Measurements from ENCODE around the gene RHD.
"Not testable (repeated sequence)": the region's sequence is repeated elsewhere in the genome, so short reads cannot be mapped to it uniquely, and the experiment has no call there.

RHD gene

DNA sequence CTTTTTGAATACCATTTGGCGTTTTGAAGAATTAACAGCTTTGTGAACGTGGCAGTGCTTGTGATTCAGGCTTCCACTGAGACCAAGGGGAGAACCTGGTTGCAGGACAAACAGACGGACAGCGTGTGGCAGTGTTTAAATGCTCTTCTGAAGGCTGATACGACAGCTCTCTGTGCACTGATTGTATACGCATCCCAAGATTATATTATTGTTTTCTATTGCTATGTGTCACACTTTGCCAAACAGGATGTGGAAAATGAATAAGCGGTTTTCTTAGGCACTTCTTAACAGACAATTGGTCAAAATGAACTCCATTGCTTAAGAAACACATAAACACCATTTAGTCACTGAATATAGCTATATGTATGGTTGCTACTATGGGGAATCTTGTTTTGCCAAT, 12.5 kb upstream of the RHD start:
- not testable (repeated sequence) for DNase-seq

DNA sequence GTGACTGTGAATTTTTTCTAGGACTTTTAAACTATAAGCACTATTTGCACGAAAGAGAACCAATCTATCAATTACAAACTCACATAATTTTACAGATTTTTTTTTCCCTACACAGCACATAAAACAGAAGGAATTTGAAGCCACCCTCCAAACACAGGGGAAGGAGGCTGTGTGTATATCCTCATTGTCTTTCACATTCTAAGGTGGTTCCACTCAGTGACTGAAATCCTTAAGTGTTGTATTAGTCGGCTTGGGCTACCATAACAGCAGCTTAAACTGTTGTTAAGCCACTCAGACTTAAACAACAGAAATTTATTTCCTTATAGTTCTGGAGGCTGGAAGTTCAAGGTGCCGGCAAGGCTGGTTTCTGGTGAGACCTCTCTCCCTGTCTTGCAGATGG, 12.0 kb upstream of the RHD start:
- DNase-seq = not testable (repeated sequence)

DNA sequence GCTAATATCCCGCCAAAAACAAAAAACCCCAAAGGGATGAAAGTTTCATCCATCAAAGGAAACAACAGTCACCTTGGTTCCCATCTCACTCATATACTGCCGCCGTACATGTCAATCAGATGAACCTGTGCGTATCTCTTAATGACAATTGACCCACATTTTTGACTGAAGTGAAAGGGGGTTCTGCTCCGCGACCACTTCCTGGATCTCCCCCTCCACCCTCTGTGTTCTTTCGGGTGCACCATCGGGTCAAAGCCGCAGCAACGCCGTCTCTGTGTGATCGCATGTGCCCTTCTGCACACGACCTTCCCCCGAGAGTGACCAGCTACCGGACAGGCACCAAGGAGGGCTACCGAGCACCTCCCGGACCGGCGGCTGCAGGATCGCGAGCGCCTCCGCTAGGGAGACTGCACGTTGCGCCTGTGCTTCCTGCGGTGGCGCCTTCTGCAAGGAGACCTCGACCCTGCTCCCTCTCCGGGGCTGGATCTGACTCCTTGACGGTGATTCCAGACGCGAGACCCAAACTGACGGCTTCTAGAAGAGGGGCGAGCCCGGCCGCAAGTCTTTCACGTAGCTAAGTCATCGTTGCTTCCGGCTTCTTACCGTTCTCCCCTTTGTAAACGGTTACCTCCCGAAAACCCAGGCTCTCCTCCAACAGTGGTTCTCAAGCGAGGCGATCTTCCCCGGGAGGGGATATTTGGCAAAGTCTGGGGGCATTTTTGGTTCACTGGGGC, 5.6 kb upstream of the RHD start:
- not testable (repeated sequence) for DNase-seq

DNA sequence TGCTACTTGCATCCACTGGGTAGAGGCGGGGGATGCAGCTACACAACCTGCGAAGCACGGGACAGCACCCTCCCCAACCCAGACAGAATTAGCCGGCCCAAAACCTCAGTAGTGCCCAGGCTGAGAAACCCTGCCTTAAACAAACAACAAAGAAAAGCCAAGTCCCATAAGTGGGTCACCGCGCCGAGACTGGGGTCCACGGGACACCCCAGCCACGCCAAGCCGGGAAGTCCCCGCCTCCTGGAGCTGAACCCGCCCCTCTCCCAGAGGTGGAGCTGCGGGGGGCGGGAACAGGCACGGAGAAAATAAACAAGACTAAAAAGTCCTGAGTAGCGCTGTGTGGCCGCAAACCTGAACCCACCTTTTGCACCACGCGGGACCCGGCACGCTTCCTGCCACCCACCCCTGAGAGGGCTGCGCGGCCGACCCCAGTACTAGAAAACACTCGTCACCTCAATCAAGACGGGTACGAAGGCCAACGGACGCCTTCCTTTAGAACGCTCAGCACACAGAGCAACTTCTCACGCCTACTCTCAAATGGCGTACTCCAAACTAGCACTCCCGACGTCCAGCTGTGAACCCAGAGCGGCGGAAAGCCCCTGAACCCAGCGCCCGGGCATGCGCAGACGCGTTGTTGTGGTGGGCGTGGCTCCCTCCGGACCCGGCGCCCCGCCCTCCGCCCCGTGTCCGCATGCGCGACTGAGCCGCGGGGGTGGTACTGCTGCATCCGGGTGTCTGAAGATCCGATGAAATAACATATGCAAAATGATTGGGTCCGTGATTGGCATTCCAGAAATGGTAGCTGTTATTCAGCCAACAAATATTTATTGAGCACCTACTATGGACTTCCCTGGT, 4.8 kb upstream of the RHD start:
- peak; percentile 96 for DNase-seq

DNA sequence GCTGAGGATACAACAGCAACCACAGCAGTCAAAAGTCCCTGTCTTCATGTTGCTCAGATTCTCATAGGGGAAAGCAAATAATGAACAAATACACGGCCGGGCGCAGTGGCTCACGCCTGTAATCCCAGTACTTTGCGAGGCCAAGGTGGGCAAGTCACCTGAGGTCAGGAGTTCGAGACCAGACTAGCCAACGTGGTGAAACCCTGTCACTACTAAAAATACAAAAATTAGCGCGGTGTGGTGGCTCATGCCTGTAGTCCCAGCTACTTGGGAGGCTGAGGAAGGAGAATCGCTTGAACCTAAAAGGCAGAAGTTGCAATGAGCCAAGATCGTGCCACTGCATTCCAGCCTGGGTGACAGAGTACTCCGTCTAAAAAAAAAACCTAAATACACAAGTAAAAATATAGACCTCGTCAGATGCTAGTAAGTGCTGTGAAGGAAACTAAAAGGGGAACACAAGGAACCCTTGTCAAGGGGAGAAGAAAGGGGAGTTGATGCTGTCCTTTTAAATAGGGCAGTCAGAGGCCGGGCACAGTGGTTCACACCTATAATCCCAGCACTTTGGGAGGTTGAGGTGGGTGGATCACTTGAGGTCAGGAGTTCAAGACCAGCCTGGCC, 4.1 kb upstream of the RHD start:
- peak; percentile 58 for DNase-seq

DNA sequence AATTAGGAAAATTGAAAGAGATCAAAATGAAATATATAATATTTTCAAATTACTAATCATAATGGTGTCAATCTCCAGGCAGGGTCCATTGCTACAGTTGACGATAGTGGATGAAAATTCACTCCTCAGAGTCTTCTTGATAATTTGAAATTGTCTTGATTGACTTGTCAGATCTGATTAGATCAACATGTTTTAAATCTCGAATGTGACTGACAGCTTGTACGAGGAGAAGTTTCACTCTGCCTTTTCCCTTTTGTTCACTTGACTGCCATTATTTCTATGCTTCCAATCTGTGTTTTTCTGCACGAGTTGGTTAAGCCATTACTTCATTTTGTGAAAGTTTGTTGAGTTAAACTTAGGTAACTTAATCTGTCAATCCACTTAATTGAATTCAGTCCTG, 3.3 kb downstream of the RHD start:
- not testable (repeated sequence) for DNase-seq

DNA sequence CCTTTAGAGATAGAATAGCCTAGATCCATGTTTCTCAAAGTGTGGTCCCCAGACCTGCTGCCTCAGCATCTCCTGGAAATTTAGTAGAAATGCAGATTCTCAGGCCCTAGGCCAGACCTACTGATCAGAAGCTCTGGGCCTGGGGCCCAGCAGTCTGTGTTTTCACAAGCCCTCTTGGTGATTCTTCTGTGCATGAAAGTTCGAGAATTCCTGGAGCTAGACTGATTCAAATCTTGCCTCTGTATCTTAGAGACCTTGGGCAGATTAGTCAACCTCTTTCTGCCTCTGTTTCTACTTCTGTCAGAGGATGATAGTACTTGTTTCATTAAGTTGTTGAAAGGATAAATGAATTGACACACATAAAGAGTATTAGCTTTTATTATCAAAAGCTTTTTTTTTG, 5.0 kb downstream of the RHD start:
- DNase-seq = not testable (repeated sequence)

DNA sequence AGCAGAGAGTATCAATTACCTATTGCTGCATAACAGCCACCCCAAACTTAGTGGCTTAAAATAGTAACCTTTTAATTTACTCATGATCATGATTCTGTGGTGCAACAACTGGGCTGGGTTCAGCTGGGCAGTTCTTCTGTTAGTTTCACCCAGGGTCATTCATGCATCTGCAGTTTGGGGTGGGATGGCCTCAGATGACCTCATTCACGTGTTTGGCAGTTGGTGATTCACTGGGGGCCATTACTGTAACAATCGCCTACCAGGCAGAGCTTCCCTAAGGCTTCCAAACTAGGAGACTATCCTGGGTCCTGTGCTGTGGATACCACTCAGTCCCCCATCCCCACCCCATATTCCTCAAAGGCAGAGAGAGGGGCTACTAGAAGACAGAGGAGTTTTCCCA, 6.0 kb downstream of the RHD start:
- DNase-seq = not testable (repeated sequence)

DNA sequence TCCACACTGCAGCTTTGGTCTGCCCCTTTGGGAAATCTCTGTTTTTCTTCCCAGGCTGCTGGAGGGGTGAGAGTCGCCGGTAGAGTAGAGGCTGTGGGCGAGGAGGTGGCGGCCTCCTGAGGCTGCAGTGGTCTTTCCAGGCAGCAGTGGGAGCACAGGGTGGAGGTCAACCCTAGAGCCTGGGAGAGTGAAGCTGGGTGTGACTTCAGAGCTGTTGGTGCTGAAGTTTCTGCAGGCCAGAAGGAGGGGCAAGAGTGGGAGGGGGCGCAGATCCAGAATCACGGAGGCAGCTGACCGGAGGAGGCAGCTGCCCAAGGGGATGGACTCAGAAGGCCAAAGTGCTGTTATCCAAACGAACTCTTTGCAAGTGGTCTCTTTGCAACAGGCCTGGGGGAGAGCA, 6.5 kb downstream of the RHD start:
- DNase-seq = not testable (repeated sequence)

DNA sequence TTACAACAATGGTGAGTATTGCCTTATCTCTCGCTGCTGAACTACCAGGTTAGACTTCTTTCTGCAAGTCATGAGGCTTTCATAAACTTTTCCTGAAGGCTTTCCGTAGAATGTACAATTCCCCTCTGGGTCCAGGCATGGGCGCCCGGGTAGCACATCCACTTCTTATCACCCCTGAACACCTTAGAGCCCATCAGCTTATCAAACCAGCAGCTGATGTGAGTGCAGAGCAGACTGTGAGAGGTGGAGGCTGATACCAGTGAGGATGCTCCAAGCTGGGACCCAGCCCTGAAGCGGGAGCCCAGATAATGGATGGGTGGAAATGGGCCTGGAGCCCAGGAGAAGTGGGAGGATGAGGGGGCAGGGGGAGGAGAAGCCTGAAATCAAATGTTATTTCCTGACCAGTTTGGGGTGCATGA, 7.4 kb downstream of the RHD start:
- DNase-seq = not testable (repeated sequence)

DNA sequence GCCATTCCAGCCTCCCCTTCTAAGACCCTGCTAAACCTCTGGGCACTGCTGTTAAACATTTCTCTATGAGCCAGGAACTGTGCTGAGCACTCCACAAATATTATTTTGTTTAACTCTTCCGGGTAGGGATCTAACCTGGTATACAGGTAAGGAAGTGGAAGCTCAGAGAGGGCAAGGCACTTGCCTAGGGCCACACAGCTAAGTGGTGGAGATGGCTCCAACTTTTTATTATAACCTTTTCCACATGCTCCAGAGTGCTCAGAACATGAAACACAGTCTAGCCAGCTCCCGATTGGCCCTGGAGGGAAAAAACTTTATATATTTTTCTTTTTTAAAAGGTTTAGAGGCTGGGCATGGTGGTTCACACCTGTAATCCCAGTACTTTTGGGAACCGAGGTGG, 13.6 kb downstream of the RHD start:
- not testable (repeated sequence) for DNase-seq

DNA sequence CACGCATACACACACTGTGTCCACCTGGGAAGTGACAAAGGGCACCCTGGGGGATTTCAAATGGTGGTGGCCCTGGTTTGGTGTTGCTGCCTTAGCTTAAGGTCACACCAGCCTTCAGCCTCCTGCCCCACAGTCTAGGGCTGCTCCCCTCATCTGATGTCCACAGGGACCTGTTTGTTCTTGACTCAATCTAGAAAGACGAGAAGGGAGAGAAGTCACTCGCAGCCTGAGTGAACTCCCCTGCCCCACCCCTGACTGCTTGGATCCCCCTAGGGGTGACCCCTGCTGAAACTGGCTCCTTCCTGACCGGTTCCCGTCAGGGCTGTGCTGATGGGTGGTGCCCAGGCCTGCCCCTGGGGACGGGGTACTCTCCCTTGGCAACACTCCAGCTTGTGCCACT, 14.9 kb downstream of the RHD start:
- DNase-seq = not testable (repeated sequence)

DNA sequence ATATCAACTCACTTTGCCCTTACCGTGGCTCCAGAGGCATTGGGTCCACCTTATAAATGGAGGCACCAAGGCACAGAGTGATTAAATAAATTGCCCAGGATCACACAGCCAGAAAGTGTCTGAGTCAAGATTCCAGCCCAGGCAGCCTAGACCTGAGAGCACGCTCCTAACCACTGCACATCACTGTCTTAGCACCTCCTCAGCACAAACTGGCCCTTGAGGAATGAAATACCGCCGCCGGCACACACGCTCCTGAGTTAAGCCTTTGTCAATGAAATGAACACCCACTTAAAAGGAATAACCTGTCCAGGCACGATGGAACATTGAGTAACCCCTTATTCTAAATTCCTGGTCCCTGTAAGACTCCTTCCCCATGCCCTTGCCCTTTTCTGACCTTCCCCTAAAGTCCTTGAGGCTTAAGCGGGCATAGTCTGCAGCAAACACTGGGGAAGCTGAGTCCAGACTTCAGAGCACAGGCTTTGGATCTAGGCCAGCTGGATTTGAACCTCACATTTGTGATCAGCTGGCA, 16.3 kb downstream of the RHD start:
- not testable (repeated sequence) for DNase-seq

DNA sequence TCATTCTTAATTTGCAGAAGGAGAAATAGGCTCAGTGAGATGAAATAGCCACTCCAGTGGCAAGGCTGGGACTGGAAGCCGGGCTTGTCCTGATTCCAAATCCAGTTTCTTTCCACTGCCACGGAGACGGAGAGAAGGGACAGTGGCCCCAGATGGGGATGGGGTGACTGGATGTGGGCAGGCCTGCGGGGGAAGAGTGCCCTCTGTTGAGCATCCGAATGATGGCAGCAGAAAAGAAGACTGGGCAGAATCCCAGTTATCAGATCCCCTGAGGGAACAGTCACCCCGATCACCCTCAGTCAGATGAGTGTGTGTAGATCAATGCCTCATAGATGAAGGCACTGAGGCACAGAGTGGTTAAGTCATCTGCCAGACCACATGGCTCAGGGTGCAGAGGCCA, 17.7 kb downstream of the RHD start:
- not testable (repeated sequence) for DNase-seq

DNA sequence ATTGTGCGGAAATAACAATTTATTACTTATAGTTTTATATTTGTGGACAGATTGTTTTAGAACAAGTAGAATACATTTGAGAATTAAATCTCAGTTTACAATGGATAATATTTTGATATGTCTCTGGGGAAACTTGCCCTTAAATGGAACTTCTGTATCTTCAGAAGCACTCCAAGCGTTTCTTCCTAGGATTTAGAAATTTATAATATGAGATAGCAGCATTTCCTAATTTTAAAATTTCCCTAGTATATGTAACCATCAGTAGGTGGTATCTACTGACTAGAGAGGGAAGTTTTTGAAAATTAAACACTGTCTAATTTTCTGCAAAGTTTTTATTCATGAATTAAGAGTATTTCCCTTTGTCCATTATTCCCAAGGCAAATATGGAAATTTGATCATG, 21.1 kb downstream of the RHD start:
- DNase-seq = not testable (repeated sequence)

DNA sequence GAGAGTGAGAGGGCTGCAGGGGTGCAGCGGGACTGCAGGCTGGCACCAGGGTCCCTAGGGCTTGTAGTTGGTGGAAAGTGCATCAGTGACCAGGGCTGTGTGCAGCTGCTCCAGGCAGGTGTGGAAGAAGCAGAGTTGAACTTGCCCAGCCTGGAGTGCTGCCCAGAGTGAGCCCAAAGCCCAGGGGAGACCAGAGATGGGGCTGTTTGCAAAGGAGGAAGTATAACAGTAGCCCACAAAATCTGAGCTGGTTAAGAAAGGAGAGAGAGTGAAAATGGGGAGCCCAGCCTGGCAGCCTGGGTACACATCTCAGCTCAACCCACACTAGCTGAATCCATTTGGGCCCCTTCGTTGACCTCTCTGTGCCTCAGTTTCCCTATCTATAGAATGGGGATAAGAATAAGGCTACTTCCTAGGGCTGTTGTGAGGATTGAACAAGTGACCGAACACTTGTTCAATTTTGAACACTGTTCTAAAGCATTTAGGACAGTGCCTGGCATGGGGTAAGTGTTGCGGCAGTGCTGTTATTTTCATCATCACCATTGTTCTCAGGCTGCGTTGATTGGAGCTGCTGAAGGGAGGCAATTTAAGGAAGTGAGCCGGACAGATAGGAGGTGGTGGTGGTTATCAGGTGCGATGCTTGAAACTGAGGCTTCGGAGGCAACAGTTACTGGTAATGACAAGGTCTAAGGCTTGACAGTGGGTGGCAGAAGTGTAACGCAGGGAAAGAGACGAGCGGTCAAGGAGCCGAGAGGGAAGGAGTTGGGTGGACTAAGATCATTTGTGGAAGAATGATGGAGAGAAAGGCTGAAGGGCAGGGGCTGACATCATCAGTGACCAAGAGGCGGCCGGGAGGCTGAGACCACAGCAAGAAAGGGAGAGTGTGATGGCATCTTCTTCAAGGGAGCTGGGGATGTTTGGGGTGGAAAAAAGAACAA, 22.8 kb downstream of the RHD start:
- DNase-seq = not testable (repeated sequence)

DNA sequence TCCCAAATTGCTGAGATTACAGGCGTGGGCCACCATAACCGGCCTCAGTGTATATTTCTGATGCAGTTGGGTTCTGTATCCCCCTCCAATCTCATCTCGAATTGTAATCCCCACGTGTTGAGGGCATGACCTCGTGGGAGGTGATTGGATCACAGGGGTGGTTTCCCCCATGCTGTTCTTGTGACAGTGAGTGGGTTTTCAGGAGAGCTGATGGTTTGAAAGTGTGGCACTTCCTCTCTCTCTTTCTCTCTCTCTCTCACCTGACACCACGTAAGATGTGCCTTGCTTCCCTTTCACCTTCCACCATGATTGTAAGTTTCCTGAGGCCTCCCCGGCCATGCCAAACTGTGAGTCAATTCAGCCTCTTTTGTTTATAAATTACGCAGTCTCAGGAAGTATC, 24.2 kb downstream of the RHD start:
- not testable (repeated sequence) for DNase-seq

DNA sequence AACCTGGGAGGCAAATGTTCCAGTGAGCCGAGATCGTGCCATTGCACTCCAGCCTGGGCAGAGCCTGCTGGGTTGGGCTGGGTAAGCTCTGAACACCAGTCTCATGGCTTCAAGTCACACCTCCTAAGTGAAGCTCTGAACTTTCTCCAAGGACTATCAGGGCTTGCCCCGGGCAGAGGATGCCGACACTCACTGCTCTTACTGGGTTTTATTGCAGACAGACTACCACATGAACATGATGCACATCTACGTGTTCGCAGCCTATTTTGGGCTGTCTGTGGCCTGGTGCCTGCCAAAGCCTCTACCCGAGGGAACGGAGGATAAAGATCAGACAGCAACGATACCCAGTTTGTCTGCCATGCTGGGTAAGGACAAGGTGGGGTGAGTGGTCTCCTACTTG, 28.4 kb downstream of the RHD start:
- not testable (repeated sequence) for DNase-seq

DNA sequence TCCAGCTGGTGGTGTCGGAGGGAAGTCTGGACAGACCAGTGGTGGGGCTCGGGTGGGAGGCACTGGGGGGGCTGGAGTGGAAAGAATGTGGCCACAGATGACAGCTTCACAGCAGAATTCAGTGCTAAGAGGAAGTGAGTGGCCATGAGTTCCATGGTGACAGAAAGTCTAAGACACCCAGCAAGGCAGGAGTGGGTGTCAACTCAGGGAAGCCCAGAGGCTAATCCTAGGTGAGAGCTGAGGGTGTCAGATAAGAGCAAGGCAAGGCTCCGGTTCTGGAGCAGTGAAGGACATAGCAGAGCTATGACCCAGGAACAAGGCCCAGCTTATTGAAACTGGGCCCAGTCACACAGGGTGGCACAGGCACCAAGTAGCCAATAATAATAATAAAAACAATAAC, 30.0 kb downstream of the RHD start:
- not testable (repeated sequence) for DNase-seq

DNA sequence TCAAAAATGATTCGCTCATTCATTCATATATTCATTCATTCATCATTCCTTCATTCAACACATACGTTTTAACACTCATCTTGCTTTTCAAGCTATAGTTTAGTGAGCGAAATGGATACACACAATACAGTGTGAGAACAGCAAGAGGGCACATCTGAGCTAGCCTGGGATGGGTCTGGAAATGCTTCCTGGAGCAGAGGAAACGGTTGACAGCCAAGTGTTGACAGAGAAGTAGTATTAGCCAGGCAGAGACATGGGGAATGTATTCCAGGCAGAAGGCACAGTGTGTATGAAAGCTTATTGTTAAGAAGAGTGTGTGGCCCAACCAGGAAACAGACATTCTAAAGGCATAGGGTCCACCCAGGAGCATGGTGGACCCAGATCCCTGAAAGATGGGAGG, 32.6 kb downstream of the RHD start:
- DNase-seq = not testable (repeated sequence)

DNA sequence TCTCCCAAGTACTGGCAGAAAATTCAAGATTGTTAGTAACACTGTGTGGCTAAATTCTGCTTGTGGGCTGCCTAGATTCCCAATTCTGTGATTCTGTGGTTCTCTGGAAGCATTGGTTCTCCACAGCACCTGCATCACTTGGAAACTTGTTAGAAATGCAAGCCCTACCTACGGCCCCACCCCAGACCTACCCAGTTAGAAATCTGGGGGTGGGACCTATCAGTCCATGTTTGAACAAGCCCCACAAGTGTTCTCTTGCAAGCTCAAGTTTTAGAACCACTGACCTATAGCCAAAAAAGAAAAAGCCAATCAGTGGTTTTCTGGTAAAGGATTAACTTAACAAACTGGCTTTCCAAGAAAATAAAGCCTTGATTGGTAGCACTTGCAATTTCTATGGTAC, 35.9 kb downstream of the RHD start:
- DNase-seq = not testable (repeated sequence)

DNA sequence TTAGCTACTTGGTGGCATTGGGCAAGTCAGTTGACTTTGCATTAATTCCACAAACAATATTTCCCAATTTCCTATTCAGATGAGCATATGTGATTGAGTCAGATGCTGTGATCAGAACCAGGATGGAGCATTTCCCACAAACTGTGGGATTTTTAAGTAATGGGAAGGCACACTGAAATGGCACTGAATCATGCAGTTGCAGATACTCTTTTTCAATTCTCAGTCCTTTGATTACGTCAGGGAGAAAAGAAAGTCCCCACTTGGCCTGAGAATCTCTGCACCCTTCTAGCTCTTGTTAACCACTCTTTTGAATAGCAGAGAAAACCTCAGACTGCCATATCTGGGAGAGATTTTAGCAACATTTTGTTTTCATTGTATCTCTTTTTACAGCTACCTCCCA, 36.8 kb downstream of the RHD start:
- DNase-seq = not testable (repeated sequence)

All from activated CD8-positive, alpha-beta memory T cell treated with anti-CD3 and anti-CD28 coated beads, Interleukin-2, amount 50 U/mL, for 48 hours (primary cell).